GM18505 (cell line): ENCODE measurements around the gene ADORA2A.

Experiments
- ATAC-seq: cut with Tn5 transposase; IDR thresholded peaks from one replicate; pipeline ENCODE4 v1.9.1; 2021; ENCODE audit not compliant: unreplicated experiment
- POLR2A ChIP-seq: IDR thresholded peaks from 4 replicates; pipeline ENCODE4 v1.6.1; 2011; ENCODE audit warnings: borderline replicate concordance; ENCODE audit not compliant: insufficient read depth, insufficient read length; ENCODE audit errors: extremely low read depth

ADORA2A gene

DNA sequence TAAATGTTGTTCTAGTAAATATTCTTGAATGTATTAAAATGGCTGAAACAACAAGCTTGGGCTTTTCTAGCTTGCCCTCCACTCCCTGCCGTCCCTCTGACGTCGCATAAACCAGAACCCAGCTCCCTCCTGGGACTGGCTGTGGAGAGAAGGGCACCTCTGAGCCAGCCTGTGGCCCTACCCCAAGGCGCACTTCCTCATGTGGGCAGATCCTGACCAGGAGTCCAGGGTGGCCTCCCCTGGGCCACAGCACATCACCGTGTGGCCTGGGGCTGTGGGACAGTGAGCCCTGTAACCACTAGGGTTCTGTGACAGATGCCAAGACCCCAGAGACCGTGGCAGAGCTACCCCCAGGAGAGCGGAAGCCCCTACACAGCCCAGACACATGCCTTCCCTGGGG is 10.2 kb upstream of the ADORA2A start:
- no peak for ATAC-seq
- no peak for TF ChIP-seq POLR2A

- ATAC-seq = no peak
- TF ChIP-seq POLR2A = no peak
These were observed 9.3 kb upstream of the ADORA2A start for GRCh38 chr22:24417901-24418641.

DNA sequence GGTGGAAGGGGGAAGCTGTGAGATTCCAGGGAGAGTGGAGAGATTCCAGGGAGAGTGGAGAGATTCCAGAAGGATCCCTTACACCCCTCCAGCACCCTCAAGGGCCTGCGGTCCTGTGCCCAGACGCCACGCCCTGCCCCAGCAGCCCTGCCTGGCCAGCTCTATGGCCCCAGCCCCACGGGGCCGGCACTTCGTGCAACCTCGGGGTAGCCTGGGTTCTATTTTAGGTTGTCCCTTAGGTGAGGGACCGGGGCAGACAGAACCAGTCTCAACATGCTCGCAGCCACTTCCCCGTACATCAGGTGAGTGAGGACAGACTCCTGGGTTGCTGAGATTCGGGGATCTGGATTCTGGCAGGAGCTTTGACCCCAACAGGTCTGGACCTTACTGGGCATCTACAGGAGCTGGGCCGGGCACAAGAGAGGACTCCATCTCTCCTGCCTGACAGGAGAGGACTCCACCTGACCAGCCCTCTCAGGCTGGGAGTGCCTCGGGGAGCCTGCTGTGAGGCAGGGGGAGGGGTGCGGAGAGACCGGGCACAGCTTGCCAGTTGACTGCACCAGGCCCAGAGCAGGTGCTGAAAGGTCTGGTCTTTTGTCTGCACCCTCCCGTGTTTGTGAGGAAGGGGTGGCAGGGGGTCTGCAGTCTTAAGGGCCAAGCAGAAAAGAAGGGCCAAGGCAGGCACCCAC is 8.5 kb upstream of the ADORA2A start:
- no peak for ATAC-seq
- TF ChIP-seq POLR2A = no peak

DNA sequence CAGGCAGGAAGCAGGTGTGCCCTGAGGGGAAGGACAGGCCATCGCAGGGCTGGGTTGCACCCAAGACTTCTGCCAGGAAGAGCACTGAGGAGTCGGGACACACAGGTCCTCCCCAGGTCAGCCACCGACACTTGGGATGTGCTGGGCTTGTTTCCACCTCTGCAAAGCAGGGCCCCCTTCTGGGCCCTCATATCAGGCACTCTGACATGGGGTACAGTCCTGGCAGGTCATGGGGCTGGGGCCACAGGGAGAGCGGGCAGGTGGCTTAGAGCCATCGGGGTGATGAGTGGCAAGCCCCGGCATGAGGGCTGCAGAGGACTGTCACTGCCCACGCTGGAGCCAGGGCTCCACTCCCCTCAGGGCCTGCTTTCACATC is 7.9 kb upstream of the ADORA2A start:
- ATAC-seq = no peak
- TF ChIP-seq POLR2A = no peak

GRCh38 chr22:24420072-24420976 is 7.1 kb upstream of the ADORA2A start:
- TF ChIP-seq POLR2A = no peak
- ATAC-seq = no peak

DNA sequence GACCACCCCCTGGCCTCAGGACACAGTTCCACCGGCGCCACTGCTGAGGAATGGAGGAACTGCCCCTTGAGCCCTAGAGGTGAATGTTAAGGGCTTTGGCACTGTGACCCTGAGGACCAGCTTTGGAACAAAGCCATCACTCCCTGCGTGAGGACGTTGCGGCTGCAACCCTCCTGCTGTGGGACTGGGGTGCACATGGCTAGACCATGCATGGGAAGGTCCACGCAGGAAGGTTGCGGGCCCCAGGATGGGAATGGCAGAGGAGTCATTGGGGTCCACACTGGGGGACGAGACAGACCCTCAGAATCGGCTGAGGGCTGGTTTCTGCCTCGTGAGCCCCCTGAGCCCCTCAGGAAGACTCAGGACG is 6.4 kb upstream of the ADORA2A start:
- TF ChIP-seq POLR2A = no peak
- ATAC-seq = no peak

DNA sequence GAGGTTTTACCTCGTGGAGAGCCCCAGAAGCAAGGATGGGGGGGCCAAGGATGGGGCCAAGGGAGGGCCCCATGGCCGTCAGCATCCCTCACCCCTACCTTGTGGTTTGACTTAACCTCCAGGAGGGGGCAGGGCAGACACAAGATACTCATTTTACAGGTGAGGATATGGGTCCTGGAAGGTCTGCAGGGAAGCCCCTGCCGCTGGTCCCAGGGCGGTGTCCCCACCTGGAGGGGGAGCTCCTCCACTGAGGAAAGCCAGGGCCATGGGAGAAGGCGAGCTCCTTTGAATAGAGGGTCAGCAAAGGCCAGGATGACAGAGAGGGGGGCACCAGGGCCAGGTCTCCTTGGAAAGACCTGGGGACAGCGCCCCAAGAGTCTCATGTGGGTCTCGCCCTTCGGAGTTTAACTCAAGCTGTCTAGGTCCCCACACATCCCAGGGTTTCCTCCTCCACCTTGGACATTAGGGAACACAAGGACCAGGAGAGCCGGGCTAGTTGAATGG is 5.9 kb upstream of the ADORA2A start:
- TF ChIP-seq POLR2A = no peak
- ATAC-seq = no peak

GRCh38 chr22:24422102-24422665 is 5.2 kb upstream of the ADORA2A start:
- TF ChIP-seq POLR2A = no peak
- ATAC-seq = no peak

GRCh38 chr22:24423519-24424000 is 3.8 kb upstream of the ADORA2A start:
- ATAC-seq = no peak
- TF ChIP-seq POLR2A = no peak

- ATAC-seq = no peak
- TF ChIP-seq POLR2A = no peak
These were observed 3.1 kb upstream of the ADORA2A start for GRCh38 chr22:24424001-24424900.

DNA sequence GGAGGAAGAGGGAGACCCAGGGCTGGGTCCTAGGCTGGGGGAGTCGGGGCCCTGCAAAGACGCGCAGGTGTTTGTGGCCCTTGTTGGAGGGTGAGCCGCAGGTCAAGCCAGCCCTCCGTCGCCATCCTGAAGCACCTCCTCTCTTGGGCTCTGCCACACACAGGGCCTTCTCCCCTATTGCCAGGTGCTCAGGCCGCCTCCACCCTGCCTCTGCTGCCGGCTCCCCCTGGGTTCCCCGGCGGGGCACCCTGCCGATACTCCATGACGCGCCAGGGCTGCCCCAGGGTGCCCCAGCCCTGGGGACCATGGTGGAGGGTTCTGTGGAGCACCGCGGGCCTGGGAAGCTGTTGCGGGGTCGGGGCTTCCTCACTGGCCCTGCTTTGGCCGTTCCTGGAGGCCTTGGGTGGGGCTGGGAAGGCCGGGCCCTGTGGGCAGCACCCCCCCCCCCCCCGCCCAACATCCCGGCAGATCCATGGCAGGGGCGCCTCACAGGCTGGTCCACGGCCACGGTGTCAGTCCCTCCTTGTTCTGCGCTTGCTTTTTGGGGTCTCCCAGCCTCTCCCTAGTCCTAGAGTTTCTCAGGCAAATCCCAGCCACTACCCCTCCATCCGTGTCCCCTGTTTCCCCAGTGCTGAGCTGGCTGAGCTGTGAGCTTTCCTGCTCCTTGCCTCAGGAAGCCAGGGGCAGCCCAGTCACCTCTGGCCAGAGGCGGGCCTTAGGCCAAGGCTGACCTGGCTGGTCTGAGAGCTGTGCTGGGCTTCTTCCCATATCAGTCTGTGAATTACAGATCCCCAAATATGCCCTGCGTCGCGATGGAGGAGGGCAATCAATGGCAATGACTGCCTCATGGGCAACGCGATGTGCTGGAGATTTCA is 2.3 kb upstream of the ADORA2A start:
- no peak for ATAC-seq

More for the DNA sequence above, 2.3 kb upstream of the ADORA2A start:
- TF ChIP-seq POLR2A = no peak
